HG03342 (cell line): ENCODE measurements around the gene VWF.

Source experiments
- ATAC-seq: cut with Tn5 transposase; IDR thresholded peaks from one replicate; pipeline ENCODE4 v1.9.1; 2021; ENCODE audit warnings: mild to moderate bottlenecking, moderate library complexity; ENCODE audit not compliant: unreplicated experiment

Gene VWF

GRCh38 chr12:6080149-6081045 lies 44.1 kb downstream of the VWF start:
- no peak for ATAC-seq

GRCh38 chr12:6078398-6079096 lies 45.9 kb downstream of the VWF start:
- no peak for ATAC-seq

GRCh38 chr12:6077692-6078083 lies 46.8 kb downstream of the VWF start:
- no peak for ATAC-seq

- no peak for ATAC-seq
These were observed 47.4 kb downstream of the VWF start for GRCh38 chr12:6076776-6077691.

GRCh38 chr12:6076346-6076745 lies 48.1 kb downstream of the VWF start:
- no peak for ATAC-seq

- no peak for ATAC-seq
These were observed 49.4 kb downstream of the VWF start for GRCh38 chr12:6074979-6075585.

GRCh38 chr12:6074427-6074826 lies 50.0 kb downstream of the VWF start:
- no peak for ATAC-seq

GRCh38 chr12:6073426-6073825 lies 51.0 kb downstream of the VWF start:
- ATAC-seq, result no peak

GRCh38 chr12:6072302-6072752 lies 52.1 kb downstream of the VWF start:
- no peak for ATAC-seq

- ATAC-seq, result no peak
These were observed 52.9 kb downstream of the VWF start for GRCh38 chr12:6071589-6071988.

GRCh38 chr12:6070472-6071257 lies 53.8 kb downstream of the VWF start:
- no peak for ATAC-seq

GRCh38 chr12:6069437-6070093 lies 54.9 kb downstream of the VWF start:
- no peak for ATAC-seq

GRCh38 chr12:6068227-6068626 lies 56.2 kb downstream of the VWF start:
- ATAC-seq, result no peak

GRCh38 chr12:6067152-6067916 lies 57.1 kb downstream of the VWF start:
- ATAC-seq, result no peak

GRCh38 chr12:6066651-6067050 lies 57.8 kb downstream of the VWF start:
- ATAC-seq, result no peak

GRCh38 chr12:6065863-6066199 lies 58.6 kb downstream of the VWF start:
- no peak for ATAC-seq

- no peak for ATAC-seq
These were observed 59.2 kb downstream of the VWF start for GRCh38 chr12:6065131-6065862.
